Sigmoid colon (tissue), 7 donors: ENCODE results near the gene ZDHHC13. TPM values are rescaled to one million over a fixed set of nuclear protein-coding genes. Genes with fewer than 3 reads are reported as not detected.

Experiments used
- DNase-seq: peaks from one replicate; pipeline ENCODE4 v3.0.0-alpha.2; 2019
- H3K27ac ChIP-seq, 4 donors: fragments of 200-600 bp; sonication (generic); one replicate each; pipeline ENCODE4 v1.5.1; 2016 to 2019; ENCODE audit warnings: mild to moderate bottlenecking in 1 of 4
- H3K27me3 ChIP-seq, 3 donors: fragments of 200-600 bp; sonication (generic); one replicate each; pipeline ENCODE4 v1.5.1; 2019; ENCODE audit warnings: mild to moderate bottlenecking in 1 of 3
- H3K36me3 ChIP-seq, 4 donors: fragments of 200-600 bp; sonication (generic); one replicate each; pipeline ENCODE4 v1.5.1; 2016 to 2019
- H3K4me1 ChIP-seq, 4 donors: fragments of 200-600 bp; sonication (generic); one replicate each; pipeline ENCODE4 v1.5.1; 2017 to 2019
- H3K4me3 ChIP-seq, 4 donors: fragments of 200-600 bp; sonication (generic); one replicate each; pipeline ENCODE4 v1.5.1; 2017 to 2019; ENCODE audit warnings: mild to moderate bottlenecking in 2 of 4, moderate library complexity in 1 of 4
- H3K9me3 ChIP-seq, 4 donors: fragments of 200-600 bp in 3 of 4; sonication (generic) in 3 of 4; one replicate each; pipeline versions ENCODE4 v1.5.1 to v1.6.1; 2013 to 2019
- EP300 ChIP-seq, 4 donors: sonication (generic); formaldehyde crosslinking; IDR thresholded peaks; one replicate each; pipeline ENCODE4 v1.6.1; 2017; ENCODE audit warnings: antibody characterized with exemption in 4 of 4
- POLR2A ChIP-seq, 2 donors: fragments of 450-650 bp; IDR thresholded peaks; one replicate each; pipeline ENCODE4 v1.6.1; 2016; ENCODE audit warnings: antibody characterized with exemption in 2 of 2, mild to moderate bottlenecking in 2 of 2, moderate library complexity in 2 of 2
- POLR2AphosphoS5 ChIP-seq, 4 donors: sonication (generic); formaldehyde crosslinking; IDR thresholded peaks; one replicate each; pipeline ENCODE4 v1.6.1; 2017; ENCODE audit warnings: antibody characterized with exemption in 4 of 4
- WGBS, 2 donors: extraction: QIAGEN DNeasy Blood & Tissue Kit; methylation state at CpG; one replicate each; pipeline ENCODE4 v1.1.7; 2013; 5-methylcytosine and 5-hydroxymethylcytosine counted together
- intact Hi-C: fragments of 100-400 bp; cut with DNase I; formaldehyde crosslinking; loops from one replicate; pipeline ENCODE4 v1.15.1; 2023
- polyA plus RNA-seq, 3 donors: library from polyadenylated mRNA; stranded (reverse); fragments of 200-250 nt; gene quantifications; one replicate each; pipeline ENCODE4 v1.2.3, GENCODE V29; 2013
- total RNA-seq, 4 donors: library from RNA; depleted of rRNA; stranded (reverse); fragments of >200 nt; gene quantifications; one replicate each; pipeline ENCODE4 v1.1.0, GENCODE V29; 2016
- TF ChIP-seq, protein P1 (sequence below), 4 experiments: fragments of 450-650 bp in 3 of 4; fragments of 200-600 bp in 1 of 4; IDR thresholded peaks; one replicate each; pipeline ENCODE4 v1.5.1; 2016 to 2019; ENCODE audit warnings: antibody characterized with exemption in 4 of 4, mild to moderate bottlenecking in 3 of 4, moderate library complexity in 2 of 4
- donor health status: healthy with polysubstance abuse.
- donor health status: Bipolar disorder and iron deficiency.
- donor health status: healthy.

Gene ZDHHC13
- total and polyA plus RNA-seq, 7 donors = 6.6 to 18.4 (median 7.5) TPM

DNA sequence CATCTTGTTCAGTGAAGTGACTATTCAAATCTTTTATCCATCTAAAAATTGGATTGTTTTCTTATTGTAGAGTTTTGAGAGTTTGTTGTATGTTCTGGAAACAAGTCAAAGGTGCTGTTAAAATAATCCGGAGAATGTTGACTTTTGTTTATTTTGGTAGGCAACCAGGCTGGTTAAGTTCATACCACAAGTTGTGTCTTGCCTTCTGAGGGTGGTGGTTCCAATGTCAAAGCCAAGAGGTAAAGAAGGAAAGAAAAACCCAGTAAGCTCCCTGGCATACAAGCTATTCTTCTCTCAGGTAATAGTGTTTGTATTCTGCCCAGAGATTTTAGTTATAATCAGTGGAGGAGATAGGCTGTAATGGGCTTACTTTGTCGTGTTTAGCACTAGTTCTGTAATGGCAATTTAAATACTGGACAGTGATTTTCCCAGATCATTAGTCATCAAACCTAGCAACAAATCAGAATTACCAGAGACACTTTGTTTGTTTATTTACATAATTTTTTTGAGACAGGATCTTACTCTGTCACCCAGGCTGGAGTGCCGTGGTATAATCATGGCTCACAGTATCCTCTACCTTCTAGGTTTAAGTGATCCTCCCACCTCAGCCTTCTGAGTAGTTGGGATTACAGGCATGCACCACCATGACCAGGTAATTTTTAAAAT lies 99.9 kb downstream of the ZDHHC13 start:
- DNase-seq = no peak
- Histone ChIP-seq H3K36me3 (no peaks in the 10 kb centered on the region), H3K4me1 (no peaks in the 10 kb centered on the region), H3K9me3 (no peaks in the 10 kb centered on the region), H3K27ac (no peak overlapping the region), H3K4me3 (no peak overlapping the region), H3K27me3 (no peaks in the 10 kb centered on the region)
- intact Hi-C loops = no loop called here
- TF ChIP-seq, protein P1, sequence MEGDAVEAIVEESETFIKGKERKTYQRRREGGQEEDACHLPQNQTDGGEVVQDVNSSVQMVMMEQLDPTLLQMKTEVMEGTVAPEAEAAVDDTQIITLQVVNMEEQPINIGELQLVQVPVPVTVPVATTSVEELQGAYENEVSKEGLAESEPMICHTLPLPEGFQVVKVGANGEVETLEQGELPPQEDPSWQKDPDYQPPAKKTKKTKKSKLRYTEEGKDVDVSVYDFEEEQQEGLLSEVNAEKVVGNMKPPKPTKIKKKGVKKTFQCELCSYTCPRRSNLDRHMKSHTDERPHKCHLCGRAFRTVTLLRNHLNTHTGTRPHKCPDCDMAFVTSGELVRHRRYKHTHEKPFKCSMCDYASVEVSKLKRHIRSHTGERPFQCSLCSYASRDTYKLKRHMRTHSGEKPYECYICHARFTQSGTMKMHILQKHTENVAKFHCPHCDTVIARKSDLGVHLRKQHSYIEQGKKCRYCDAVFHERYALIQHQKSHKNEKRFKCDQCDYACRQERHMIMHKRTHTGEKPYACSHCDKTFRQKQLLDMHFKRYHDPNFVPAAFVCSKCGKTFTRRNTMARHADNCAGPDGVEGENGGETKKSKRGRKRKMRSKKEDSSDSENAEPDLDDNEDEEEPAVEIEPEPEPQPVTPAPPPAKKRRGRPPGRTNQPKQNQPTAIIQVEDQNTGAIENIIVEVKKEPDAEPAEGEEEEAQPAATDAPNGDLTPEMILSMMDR (IDR thresholded peaks at IDR 0.05) = no peak
- TF ChIP-seq POLR2AphosphoS5 (IDR thresholded peaks at IDR 0.05) = no peak
- no peak for TF ChIP-seq EP300 (IDR thresholded peaks at IDR 0.05)
- no peak for TF ChIP-seq POLR2A (IDR thresholded peaks at IDR 0.05)
- 41 to 51% methylated on average over 3 of the region's 3 CpGs for WGBS, 2 donors

DNA sequence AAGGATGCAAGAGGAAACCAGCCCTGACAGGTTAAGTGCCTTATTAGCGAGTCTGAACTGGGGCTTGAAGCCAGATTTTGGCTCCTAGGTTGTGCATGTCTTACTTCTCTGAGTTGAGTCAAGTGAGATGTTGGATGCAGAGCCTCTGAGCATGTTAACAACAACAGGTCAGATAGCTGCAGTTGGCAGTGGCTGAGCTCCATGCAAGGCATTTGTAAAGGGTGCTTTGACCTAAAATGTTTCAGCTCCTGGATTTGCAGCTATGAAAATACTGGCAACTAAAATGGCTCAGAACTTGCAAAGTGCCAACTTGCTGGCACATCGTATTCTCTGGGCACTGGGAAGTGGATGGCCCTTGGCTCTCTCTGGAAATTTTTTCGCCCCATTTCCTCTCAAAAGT lies 101.2 kb downstream of the ZDHHC13 start:
- Histone ChIP-seq H3K9me3 (no peaks in the 10 kb centered on the region), H3K36me3 (no peaks in the 10 kb centered on the region), H3K4me1 (no peaks in the 10 kb centered on the region), H3K27ac (no peak overlapping the region), H3K27me3 (no peaks in the 10 kb centered on the region), H3K4me3 (no peak overlapping the region)
- intact Hi-C loops = no loop called here
- TF ChIP-seq POLR2AphosphoS5 (IDR thresholded peaks at IDR 0.05) (no peak), EP300 (IDR thresholded peaks at IDR 0.05) (no peak), POLR2A (IDR thresholded peaks at IDR 0.05) (no peak)
- TF ChIP-seq, protein P1 (IDR thresholded peaks at IDR 0.05) = no peak
- DNase-seq = no peak
- WGBS, 2 donors = 90 to 93% methylated on average over 3 of the region's 3 CpGs

DNA sequence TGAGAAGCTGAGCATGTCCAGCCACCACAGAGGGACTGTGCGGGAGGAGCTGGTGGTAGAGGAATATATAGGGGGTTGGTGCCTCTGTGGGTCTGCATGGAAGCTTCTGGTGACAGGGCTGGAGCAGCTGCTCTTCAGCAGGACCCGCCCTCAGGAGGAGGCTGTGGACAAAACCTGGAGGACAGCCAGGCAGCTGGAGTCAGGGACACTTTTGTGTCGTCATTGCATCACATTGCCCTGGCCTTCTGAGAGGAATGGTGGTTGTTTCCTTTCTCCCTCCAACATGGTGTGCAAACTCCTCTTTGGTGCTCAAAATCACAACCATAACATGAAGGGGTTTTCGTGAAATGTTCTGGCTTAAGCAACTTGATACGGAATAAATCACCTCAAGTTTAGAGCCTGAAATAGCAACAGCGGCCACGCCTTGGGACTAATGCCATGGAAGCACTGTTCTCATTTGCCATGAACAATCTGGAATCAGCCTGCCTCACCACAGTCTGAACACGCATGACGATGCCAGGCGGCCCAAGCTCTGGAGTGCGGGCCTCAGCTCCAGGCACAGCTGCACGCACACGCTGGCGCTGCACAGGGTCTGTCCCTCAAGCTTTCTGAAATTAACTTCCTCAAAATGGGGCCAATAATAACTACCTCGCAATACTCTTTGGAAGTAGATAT lies 102.0 kb downstream of the ZDHHC13 start:
- no peak overlapping the region for H3K4me3 ChIP-seq
- no peak for DNase-seq
- intact Hi-C loops = no loop called here
- no peak for TF ChIP-seq POLR2AphosphoS5 (IDR thresholded peaks at IDR 0.05)
- TF ChIP-seq, protein P1 (IDR thresholded peaks at IDR 0.05) = no peak
- no peak for TF ChIP-seq EP300 (IDR thresholded peaks at IDR 0.05)
- H3K9me3 ChIP-seq = no peaks in the 10 kb centered on the region
- H3K36me3 ChIP-seq = no peaks in the 10 kb centered on the region
- no peaks in the 10 kb centered on the region for H3K4me1 ChIP-seq
- no peaks in the 10 kb centered on the region for H3K27me3 ChIP-seq
- H3K27ac ChIP-seq = no peak overlapping the region
- 78 to 88% methylated on average over 15 of the region's 15 CpGs for WGBS, 2 donors

DNA sequence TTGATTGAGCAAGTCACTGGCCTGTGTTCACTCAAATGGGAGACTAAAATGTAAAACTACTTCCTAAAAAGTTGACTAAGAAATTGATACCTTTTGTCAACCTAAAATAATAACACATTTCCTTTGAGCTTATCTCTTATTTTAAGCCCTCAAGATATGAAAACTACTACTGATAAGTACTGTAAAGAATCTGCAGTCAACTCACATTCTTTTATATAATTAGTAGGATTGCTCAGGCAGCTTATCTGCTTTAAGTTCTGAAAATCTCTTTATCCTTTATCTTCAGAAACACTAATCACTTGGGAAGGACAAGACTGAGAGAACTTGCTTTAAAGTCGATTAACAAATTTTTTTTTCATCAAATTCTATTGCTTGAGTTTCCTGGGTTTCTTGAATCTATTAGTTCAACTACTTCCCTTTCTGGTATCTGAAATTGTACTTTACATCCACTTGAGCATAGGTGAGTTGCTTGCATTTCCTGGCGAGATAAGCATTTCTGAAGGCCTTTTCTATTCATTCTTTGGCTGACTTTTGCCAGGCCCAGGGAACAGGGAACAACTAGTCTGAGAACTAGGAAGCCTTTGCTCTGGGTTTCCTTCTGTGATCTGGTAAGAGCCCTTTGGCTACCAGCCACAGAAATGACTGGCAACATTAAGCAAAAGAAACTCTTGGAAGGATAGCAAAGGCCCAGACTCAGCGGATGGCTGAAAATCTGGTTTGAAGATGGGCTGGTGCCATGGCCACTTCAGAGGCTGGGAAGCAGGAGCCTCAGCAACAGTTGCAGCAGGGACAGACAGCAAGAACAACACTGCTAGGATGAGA lies 104.1 kb downstream of the ZDHHC13 start:
- TF ChIP-seq, protein P1 (IDR thresholded peaks at IDR 0.05) = no peak
- no peaks in the 10 kb centered on the region for H3K27me3 ChIP-seq
- H3K36me3 ChIP-seq = no peaks in the 10 kb centered on the region
- H3K4me1 ChIP-seq = no peaks in the 10 kb centered on the region
- H3K27ac ChIP-seq = no peak overlapping the region
- 57 to 70% methylated on average over 3 of the region's 3 CpGs for WGBS, 2 donors
- no peaks in the 10 kb centered on the region for H3K9me3 ChIP-seq
- no peak overlapping the region for H3K4me3 ChIP-seq
- DNase-seq = no peak
- intact Hi-C loops = no loop called here
